Measurements from ENCODE around the gene NEDD9. TPM values are rescaled to one million over a fixed set of nuclear protein-coding genes. Genes with fewer than 3 reads are reported as not detected.

Gene NEDD9
- total and polyA plus RNA-seq, 10 of the 15 experiments (the other 5 are each of a cell fraction or from before 2014, with no cell fraction given), result 4.9 to 92.6 (median 14.6) TPM

DNA sequence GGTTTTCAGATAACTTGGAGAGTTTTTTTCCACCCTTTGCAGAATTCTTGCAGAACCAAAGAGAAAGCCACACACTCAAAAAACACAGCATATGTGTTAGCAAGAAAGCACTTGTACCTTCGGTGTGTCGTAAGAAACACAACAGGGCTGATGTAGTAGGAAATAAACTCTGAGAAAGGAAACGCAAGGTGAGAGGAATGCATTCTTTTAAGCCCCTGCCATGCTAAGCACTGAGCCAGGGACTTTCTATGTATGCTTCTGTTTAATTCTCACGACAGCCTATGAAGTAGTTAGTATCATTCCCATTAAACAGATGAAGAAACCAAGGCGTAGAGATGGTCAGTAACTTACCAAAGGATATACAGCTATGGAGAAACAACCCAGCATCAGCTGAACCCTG lies 23.1 kb downstream of the NEDD9 start (continued):
- TF ChIP-seq ATF2 (IDR thresholded peaks at IDR 0.05; ENCODE audit: low read length) (no peak), RAD51 (IDR thresholded peaks at IDR 0.05) (no peak)

DNA sequence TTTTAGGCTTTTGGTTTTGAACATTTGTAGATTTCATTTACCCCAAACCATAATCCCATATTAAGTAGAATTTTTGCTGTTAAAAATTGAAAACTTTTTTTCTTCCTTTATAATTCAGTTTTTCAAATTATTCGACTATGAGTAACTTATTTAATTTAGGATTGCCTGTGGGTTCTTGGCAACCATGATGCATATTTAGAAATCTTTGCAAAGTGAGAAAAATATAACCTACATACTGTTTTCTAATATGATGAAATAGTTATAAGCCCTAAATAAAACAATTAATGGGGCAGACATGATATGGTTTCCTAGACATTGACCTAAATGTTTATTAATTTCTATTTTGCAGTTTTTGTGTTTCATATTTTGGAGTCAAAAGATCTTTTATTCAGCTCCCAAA lies 23.6 kb downstream of the NEDD9 start:
- Histone ChIP-seq H3K4me3 (no peak overlapping the region), H3K9me3 (replicated peaks; ENCODE audit: control insufficient read depth, insufficient read depth, low read length) (no peaks in the 10 kb centered on the region), H2AFZ (ENCODE audit: control insufficient read depth, low read depth, low read length) (no peak overlapping the region), H3K27me3 (replicated peaks in 1 of 2; ENCODE audit: control insufficient read depth in 2 of 2, insufficient read depth in 2 of 2, low read length in 1 of 2) (no peaks in the 10 kb centered on the region), H3K36me3 (ENCODE audit: control insufficient read depth in 2 of 2, insufficient read depth in 2 of 2, low read length in 1 of 2) (peaks cover 12 to 33% of the 10 kb centered on the region in 2 experiments), H4K20me1 (ENCODE audit: control insufficient read depth, insufficient read depth) (no peaks in the 10 kb centered on the region), H3K79me2 (ENCODE audit: control insufficient read depth, insufficient read depth, low read length) (peaks cover 2% of the 10 kb centered on the region), H3K9ac (ENCODE audit: control insufficient read depth, insufficient read depth, low read length) (no peak overlapping the region), H3K27ac (ENCODE audit: control insufficient read depth, insufficient read depth) (no peak overlapping the region), H3K4me1 (ENCODE audit: control insufficient read depth, insufficient read depth, low read length) (0 out of 2 replicates have a peak, but pooled peaks cover 3% of the 10 kb centered on the region), H3K4me2 (ENCODE audit: control insufficient read depth, insufficient read depth) (no peak overlapping the region)
- in situ Hi-C loops (cut with MboI) (no loop called here), intact Hi-C loops (cut with micrococcal nuclease; ENCODE audit: unreplicated experiment) (no loop called here)
- RAD21 ChIA-PET (ENCODE audit: unreplicated experiment), result no interaction called here
- SMC1A ChIA-PET (ENCODE audit: uncharacterized antibody, unreplicated experiment), result interaction anchor here (0.6 to 1.5 kb wide), 2 partner anchors 22 to 181 kb away, joined by 3 to 6 read pairs; no protein-coding TSS in a partner anchor
- no peak for TF ChIP-seq ZBTB4 (CRISPR knock-in tag; IDR thresholded peaks at IDR 0.05)
- no peak for TF ChIP-seq MXI1 (IDR thresholded peaks at IDR 0.05; ENCODE audit: low read depth, low read length)
- TF ChIP-seq HDAC2 (IDR thresholded peaks at IDR 0.05), result no peak
- no peak for DNase-seq (ENCODE audit: low read depth, low spot score)
- no peak for ATAC-seq
- CTCF ChIA-PET, result no interaction called here
- 95% methylated on average over 1 of the region's 1 CpG for WGBS (ENCODE audit: insufficient coverage, insufficient replicate concordance, low lambda C conversion rate, missing lambda C conversion rate)
- POLR2A ChIA-PET, result no interaction called here
- no TSS peak for BruUV-seq (replicated peaks)
- FAIRE-seq, result no peak

Data from GM12878 (cell line).